ENCODE measurements around the gene HNRNPA0. TPM values are rescaled to one million over a fixed set of nuclear protein-coding genes. Genes with fewer than 3 reads are reported as not detected.

The HNRNPA0 gene
- polyA plus RNA-seq, 3 donors = 8.3 to 15.5 (median 10.8) TPM

- H3K4me2 ChIP-seq (replicated peaks; ENCODE audit: extremely low read depth, low read length, poor library complexity, severe bottlenecking) = no peak overlapping the region
- peaks cover 0 to 7% (median 0%) of the 10 kb centered on the region in 3 donors for H3K27me3 Mint-ChIP-seq (ENCODE audit: low read depth in 3 of 3)
- peaks cover 14 to 20% of the 10 kb centered on the region in 2 donors for H3K4me1 ChIP-seq (ENCODE audit: control insufficient read depth in 1 of 2, insufficient read depth in 2 of 2, low read length in 2 of 2)
- no peak for DNase-seq
- H3K4me1 Mint-ChIP-seq = peaks cover 3% of the 10 kb centered on the region
- H3K9me3 ChIP-seq (replicated peaks in 1 of 2; ENCODE audit: control insufficient read depth in 1 of 2, insufficient read depth in 1 of 2, low read length in 2 of 2) = no peaks in the 10 kb centered on the region
- no peaks in the 10 kb centered on the region for H3K79me2 ChIP-seq (ENCODE audit: insufficient read depth, low read length)
- H3K27me3 ChIP-seq (ENCODE audit: control insufficient read depth in 2 of 2, insufficient read depth in 2 of 2, low read length in 2 of 2) = no peaks in the 10 kb centered on the region
- H3K36me3 ChIP-seq (replicated peaks in 1 of 2; ENCODE audit: control insufficient read depth in 1 of 2, insufficient read depth in 2 of 2, low read length in 2 of 2) = no peaks in the 10 kb centered on the region
- 55% methylated on average over 3 of the region's 4 CpGs for WGBS (ENCODE audit: insufficient coverage)
- H3K4me3 ChIP-seq (replicated peaks in 1 of 3; ENCODE audit: low read depth in 2 of 3, low read length in 3 of 3) = no peak overlapping the region
- H3K27ac Mint-ChIP-seq = peak overlapping the region in 1 of 7 donors; percentile 52
- no peaks in the 10 kb centered on the region for H4K20me1 ChIP-seq (ENCODE audit: insufficient read depth, low read length)
- no peaks in the 10 kb centered on the region for H3K36me3 Mint-ChIP-seq
- peaks cover 0 to 9% (median 2%) of the 10 kb centered on the region in 7 donors for H3K9me3 Mint-ChIP-seq
- no peak overlapping the region for H3K9ac ChIP-seq (ENCODE audit: insufficient read depth, low read length, poor library complexity, severe bottlenecking)
- no peak overlapping the region for H3K27ac ChIP-seq (ENCODE audit: low read depth in 1 of 2, low read length in 2 of 2)
- no peak overlapping the region for H3K4me3 Mint-ChIP-seq
- TF ChIP-seq, protein P1, sequence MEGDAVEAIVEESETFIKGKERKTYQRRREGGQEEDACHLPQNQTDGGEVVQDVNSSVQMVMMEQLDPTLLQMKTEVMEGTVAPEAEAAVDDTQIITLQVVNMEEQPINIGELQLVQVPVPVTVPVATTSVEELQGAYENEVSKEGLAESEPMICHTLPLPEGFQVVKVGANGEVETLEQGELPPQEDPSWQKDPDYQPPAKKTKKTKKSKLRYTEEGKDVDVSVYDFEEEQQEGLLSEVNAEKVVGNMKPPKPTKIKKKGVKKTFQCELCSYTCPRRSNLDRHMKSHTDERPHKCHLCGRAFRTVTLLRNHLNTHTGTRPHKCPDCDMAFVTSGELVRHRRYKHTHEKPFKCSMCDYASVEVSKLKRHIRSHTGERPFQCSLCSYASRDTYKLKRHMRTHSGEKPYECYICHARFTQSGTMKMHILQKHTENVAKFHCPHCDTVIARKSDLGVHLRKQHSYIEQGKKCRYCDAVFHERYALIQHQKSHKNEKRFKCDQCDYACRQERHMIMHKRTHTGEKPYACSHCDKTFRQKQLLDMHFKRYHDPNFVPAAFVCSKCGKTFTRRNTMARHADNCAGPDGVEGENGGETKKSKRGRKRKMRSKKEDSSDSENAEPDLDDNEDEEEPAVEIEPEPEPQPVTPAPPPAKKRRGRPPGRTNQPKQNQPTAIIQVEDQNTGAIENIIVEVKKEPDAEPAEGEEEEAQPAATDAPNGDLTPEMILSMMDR (IDR thresholded peaks at IDR 0.05) = no peak
- intact Hi-C loops (cut with micrococcal nuclease) = loop anchor here in 1 of 2 donors (10.0 kb wide), 1 partner anchor 75 kb away; no protein-coding TSS in a partner anchor
- no peak overlapping the region for H2AFZ ChIP-seq (ENCODE audit: insufficient read depth, low read depth, low read length, poor library complexity, severe bottlenecking)
Measured at GRCh38 chr5:137739737-137740136, 14.4 kb downstream of the HNRNPA0 start.

- TF ChIP-seq, protein P1 (IDR thresholded peaks at IDR 0.05) = no peak
Measured at GRCh38 chr5:137738947-137739346, 15.2 kb downstream of the HNRNPA0 start.

More at GRCh38 chr5:137738947-137739346, 15.2 kb downstream of the HNRNPA0 start:
- H3K9me3 Mint-ChIP-seq = peaks cover 0 to 9% (median 2%) of the 10 kb centered on the region in 7 donors
- Histone ChIP-seq H4K20me1 (ENCODE audit: insufficient read depth, low read length) (no peaks in the 10 kb centered on the region), H3K4me2 (replicated peaks; ENCODE audit: extremely low read depth, low read length, poor library complexity, severe bottlenecking) (no peak overlapping the region), H3K4me1 (ENCODE audit: control insufficient read depth in 1 of 2, insufficient read depth in 2 of 2, low read length in 2 of 2) (peaks cover 16 to 25% of the 10 kb centered on the region in 2 donors), H2AFZ (ENCODE audit: insufficient read depth, low read depth, low read length, poor library complexity, severe bottlenecking) (no peak overlapping the region), H3K36me3 (replicated peaks in 1 of 2; ENCODE audit: control insufficient read depth in 1 of 2, insufficient read depth in 2 of 2, low read length in 2 of 2) (no peaks in the 10 kb centered on the region), H3K9ac (ENCODE audit: insufficient read depth, low read length, poor library complexity, severe bottlenecking) (no peak overlapping the region), H3K9me3 (replicated peaks in 1 of 2; ENCODE audit: control insufficient read depth in 1 of 2, insufficient read depth in 1 of 2, low read length in 2 of 2) (no peaks in the 10 kb centered on the region), H3K79me2 (ENCODE audit: insufficient read depth, low read length) (no peaks in the 10 kb centered on the region), H3K4me3 (replicated peaks in 1 of 3; ENCODE audit: low read depth in 2 of 3, low read length in 3 of 3) (no peak overlapping the region), H3K27me3 (ENCODE audit: control insufficient read depth in 2 of 2, insufficient read depth in 2 of 2, low read length in 2 of 2) (peaks cover 0 to 2% of the 10 kb centered on the region in 2 donors), H3K27ac (ENCODE audit: low read depth in 1 of 2, low read length in 2 of 2) (no peak overlapping the region)
- H3K4me1 Mint-ChIP-seq = peaks cover 3% of the 10 kb centered on the region
- DNase-seq = no peak
- intact Hi-C loops (cut with micrococcal nuclease) = no loop called here
- no peak overlapping the region for H3K27ac Mint-ChIP-seq
- H3K4me3 Mint-ChIP-seq = no peak overlapping the region
- H3K27me3 Mint-ChIP-seq (ENCODE audit: low read depth in 3 of 3) = peaks cover 0 to 10% (median 4%) of the 10 kb centered on the region in 3 donors
- WGBS (ENCODE audit: insufficient coverage) = 100% methylated on average over 1 of the region's 3 CpGs
- H3K36me3 Mint-ChIP-seq = no peaks in the 10 kb centered on the region

Measured in CD14-positive monocyte (primary cell).